Adrenal gland (tissue), 12 donors: ENCODE measurements around the gene TFF1. TPM values are rescaled to one million over a fixed set of nuclear protein-coding genes. Genes with fewer than 3 reads are reported as not detected.

Experiments used
- DNase-seq, 7 donors: peaks; one replicate each; pipeline ENCODE4 v3.0.0-alpha.2; 2019 to 2020
- H3K27ac ChIP-seq, 5 donors: fragments of 200-600 bp; sonication (generic) in 4 of 5; 1 replicate in 3 of 5; 2 replicates in 2 of 5; pipeline versions ENCODE4 v1.5.1 to v1.8.0; 2016 to 2020; ENCODE audit warnings: mild to moderate bottlenecking in 1 of 5
- H3K27me3 ChIP-seq: fragments of 200-600 bp; 2 replicates; pipeline ENCODE4 v1.8.0; 2021
- H3K36me3 ChIP-seq, 2 donors: fragments of 200-600 bp; replicated peaks in 1 of 2; 1 replicate in 1 of 2; 2 replicates in 1 of 2; pipeline versions ENCODE4 v1.5.1 to v1.8.0; 2018 to 2022
- H3K4me1 ChIP-seq, 2 donors: fragments of 200-600 bp; replicated peaks in 1 of 2; 1 replicate in 1 of 2; 2 replicates in 1 of 2; pipeline versions ENCODE4 v1.5.1 to v1.8.0; 2018 to 2021
- H3K4me3 ChIP-seq, 4 donors: fragments of 200-600 bp; sonication (generic) in 3 of 4; one replicate each; pipeline ENCODE4 v1.5.1; 2016 to 2018
- H3K9me3 ChIP-seq, 3 donors: fragments of 200-600 bp; sonication (generic) in 1 of 3; replicated peaks in 1 of 3; 1 replicate in 2 of 3; 2 replicates in 1 of 3; pipeline versions ENCODE4 v1.5.1 to v1.8.0; 2016 to 2021
- POLR2A ChIP-seq, 2 donors: fragments of 450-650 bp; IDR thresholded peaks; one replicate each; pipeline ENCODE4 v1.6.1; 2017; ENCODE audit warnings: antibody characterized with exemption in 2 of 2, mild to moderate bottlenecking in 2 of 2, moderate library complexity in 1 of 2
- WGBS, 4 donors: extraction: QIAGEN DNeasy Blood & Tissue Kit in 2 of 4; methylation state at CpG; one replicate each; pipeline versions ENCODE4 v1.1.5 to v1.1.7; 2013 to 2017; 5-methylcytosine and 5-hydroxymethylcytosine counted together
- intact Hi-C, 2 donors: fragments of 100-400 bp; cut with DNase I; formaldehyde crosslinking; loops; one replicate each; pipeline versions ENCODE4 v1.14.1 to v1.15.0; 2022 to 2023
- polyA plus RNA-seq, 3 donors: library from polyadenylated mRNA; stranded (reverse); fragments of 200-250 nt in 2 of 3; fragments of 350-450 nt in 1 of 3; fragmentation: Illumina TruSeq in 1 of 3; extraction: RNeasy Lipid Tissue Mini Kit (QIAGEN cat#74804) in 1 of 3; gene quantifications; one replicate each; pipeline ENCODE4 v1.2.3, GENCODE V29; 2013 to 2014
- total RNA-seq, 9 donors: library from RNA; depleted of rRNA in 4 of 9; stranded (reverse); fragments of >200 nt in 4 of 9; fragments of 120-200 nt in 1 of 9; fragmentation: NEBNext Ultra II Directional in 1 of 9; extraction: Animal tissue kit (Norgen Biotek cat#: 25700) in 1 of 9; gene quantifications; one replicate each; pipeline versions ENCODE4 v1.1.0 to v1.2.4, GENCODE V29; 2013 to 2023
- TF ChIP-seq, protein P1 (sequence below), 6 experiments: fragments of 450-650 bp in 4 of 6; fragments of 200-600 bp in 2 of 6; sonication (generic) in 1 of 6; IDR thresholded peaks; 1 replicate in 5 of 6; 2 replicates in 1 of 6; pipeline versions ENCODE4 v1.5.1 to v1.8.0; 2016 to 2021; ENCODE audit warnings: antibody characterized with exemption in 6 of 6, mild to moderate bottlenecking in 2 of 6, moderate library complexity in 1 of 6
- donor health status: healthy with polysubstance abuse.
- donor health status: Bipolar disorder and iron deficiency.
- donor health status: DM: yes; HTN: yes; CAD: no.
- donor health status: DM: no; HTN: no; CAD: no.
- donor health status: DM: no; HTN: no; CAD: no.
- donor health status: DM: yes; HTN: yes; CAD: no.

The TFF1 gene
- total and polyA plus RNA-seq, 12 donors = 0.39 to 1.5 (median 0.72) TPM; not detected in 9

DNA sequence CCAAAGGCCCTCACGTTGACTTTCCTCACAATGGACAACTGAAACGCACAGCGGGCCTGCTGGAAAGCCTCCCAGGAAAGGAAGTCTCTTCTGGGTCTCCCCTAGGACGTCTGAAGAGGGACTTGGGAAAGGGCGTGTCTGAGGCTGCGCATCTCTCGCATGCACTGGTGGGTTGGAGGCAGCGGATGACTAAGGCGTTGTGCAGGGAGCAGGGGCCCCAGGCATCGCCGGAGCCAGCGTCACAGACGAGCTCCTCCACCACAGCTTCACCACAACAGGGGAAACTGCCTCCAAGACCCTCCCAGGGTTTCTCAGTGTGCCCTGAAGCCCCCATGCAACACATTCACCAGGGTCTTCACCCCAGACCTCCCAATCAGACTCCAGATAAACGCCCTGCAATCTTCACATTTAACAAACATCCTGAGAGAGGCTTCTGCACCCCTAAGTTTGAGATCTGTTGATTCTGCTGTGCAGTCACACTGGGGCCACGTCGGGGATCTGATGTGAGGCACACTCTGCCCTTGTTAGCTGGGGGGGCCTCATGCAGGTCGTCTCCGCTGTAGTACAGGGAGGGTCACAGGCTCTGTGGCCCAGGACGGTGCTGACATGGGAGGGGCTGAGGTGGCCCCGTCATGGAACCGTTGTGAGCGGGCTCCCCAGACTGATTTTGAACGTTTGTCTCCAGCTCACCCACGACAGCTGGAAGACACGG is 7.0 kb upstream of the TFF1 start:
- 80 to 88% (median 83%) methylated on average over 23 to 25 of the region's 25 CpGs for WGBS, 4 donors
- no peak for DNase-seq
- Histone ChIP-seq H3K4me1 (no peaks in the 10 kb centered on the region), H3K9me3 (no peaks in the 10 kb centered on the region), H3K27me3 (no peaks in the 10 kb centered on the region), H3K4me3 (no peak overlapping the region), H3K27ac (no peak overlapping the region), H3K36me3 (no peaks in the 10 kb centered on the region)
- intact Hi-C loops = no loop called here
- TF ChIP-seq POLR2A (IDR thresholded peaks at IDR 0.05) = no peak
- TF ChIP-seq, protein P1, sequence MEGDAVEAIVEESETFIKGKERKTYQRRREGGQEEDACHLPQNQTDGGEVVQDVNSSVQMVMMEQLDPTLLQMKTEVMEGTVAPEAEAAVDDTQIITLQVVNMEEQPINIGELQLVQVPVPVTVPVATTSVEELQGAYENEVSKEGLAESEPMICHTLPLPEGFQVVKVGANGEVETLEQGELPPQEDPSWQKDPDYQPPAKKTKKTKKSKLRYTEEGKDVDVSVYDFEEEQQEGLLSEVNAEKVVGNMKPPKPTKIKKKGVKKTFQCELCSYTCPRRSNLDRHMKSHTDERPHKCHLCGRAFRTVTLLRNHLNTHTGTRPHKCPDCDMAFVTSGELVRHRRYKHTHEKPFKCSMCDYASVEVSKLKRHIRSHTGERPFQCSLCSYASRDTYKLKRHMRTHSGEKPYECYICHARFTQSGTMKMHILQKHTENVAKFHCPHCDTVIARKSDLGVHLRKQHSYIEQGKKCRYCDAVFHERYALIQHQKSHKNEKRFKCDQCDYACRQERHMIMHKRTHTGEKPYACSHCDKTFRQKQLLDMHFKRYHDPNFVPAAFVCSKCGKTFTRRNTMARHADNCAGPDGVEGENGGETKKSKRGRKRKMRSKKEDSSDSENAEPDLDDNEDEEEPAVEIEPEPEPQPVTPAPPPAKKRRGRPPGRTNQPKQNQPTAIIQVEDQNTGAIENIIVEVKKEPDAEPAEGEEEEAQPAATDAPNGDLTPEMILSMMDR (IDR thresholded peaks at IDR 0.05) = no peak

DNA sequence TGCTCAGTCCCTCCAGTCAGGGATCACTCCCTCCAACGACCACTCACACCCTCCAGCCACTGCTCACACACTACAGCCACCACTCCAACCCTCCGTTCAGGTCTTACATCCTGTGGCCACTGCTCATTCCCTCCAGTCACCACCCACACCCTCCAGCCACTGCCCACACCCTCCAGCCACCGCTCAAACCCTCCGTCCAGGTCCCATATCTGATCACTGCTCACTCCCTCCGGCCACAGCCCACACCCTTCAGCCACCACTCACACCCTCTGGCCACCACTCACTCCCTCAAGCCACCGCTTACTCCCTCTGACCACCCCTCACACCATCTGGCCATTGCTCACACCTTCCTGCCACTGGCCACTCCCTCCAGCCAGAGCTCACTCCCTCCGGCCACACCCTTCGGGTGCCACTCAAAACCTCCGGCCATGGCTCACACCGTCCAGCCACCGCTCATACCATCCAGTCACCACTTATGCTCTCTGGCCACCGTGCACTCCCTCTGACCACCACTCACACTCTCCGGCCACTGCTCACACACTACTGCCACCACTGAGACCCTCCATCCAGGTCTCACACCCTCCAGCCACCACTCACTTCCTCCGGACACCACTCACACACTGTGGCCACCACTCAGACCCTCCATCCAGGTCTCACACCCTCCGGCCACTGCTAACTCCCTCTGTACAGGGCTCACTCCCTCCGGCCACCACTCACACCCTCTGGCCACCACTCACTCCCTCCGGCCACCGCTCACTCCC is 4.7 kb upstream of the TFF1 start:
- WGBS, 4 donors = 81 to 83% (median 82%) methylated on average over 18 of the region's 18 CpGs
- H3K27ac ChIP-seq = no peak overlapping the region
- H3K9me3 ChIP-seq = no peaks in the 10 kb centered on the region
- H3K36me3 ChIP-seq = no peaks in the 10 kb centered on the region
- H3K27me3 ChIP-seq = no peaks in the 10 kb centered on the region
- H3K4me3 ChIP-seq = no peak overlapping the region
- H3K4me1 ChIP-seq = no peaks in the 10 kb centered on the region
- intact Hi-C loops = no loop called here
- DNase-seq = no peak
- TF ChIP-seq, protein P1 (IDR thresholded peaks at IDR 0.05) = no peak
- no peak for TF ChIP-seq POLR2A (IDR thresholded peaks at IDR 0.05)

DNA sequence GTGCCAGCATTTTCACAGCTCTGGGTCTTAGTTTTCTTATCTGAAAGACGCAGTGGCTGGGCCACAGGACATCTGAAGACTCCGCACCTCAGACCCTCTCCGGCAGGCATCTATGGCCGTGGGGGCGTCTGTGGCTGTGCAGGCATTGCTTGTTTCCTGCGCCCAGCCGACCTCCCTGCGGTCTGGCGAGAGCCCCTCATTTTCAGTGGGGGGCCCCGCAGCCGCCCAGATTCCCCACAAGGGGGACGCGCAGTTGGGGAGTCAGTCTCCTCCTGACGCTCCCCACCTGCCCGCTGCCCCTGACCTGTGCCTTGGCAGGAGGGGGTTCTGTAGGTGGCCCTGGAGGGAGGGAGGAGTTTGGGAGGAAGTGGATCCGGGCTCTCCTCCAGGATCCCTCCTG is 3.5 kb upstream of the TFF1 start:
- Histone ChIP-seq H3K9me3 (no peaks in the 10 kb centered on the region), H3K36me3 (no peaks in the 10 kb centered on the region), H3K4me1 (no peaks in the 10 kb centered on the region), H3K27me3 (no peaks in the 10 kb centered on the region), H3K27ac (no peak overlapping the region), H3K4me3 (no peak overlapping the region)
- TF ChIP-seq, protein P1 (IDR thresholded peaks at IDR 0.05) = no peak
- TF ChIP-seq POLR2A (IDR thresholded peaks at IDR 0.05) = no peak
- 79 to 92% (median 84%) methylated on average over 11 to 16 of the region's 16 CpGs for WGBS, 4 donors
- DNase-seq = no peak
- intact Hi-C loops = no loop called here

DNA sequence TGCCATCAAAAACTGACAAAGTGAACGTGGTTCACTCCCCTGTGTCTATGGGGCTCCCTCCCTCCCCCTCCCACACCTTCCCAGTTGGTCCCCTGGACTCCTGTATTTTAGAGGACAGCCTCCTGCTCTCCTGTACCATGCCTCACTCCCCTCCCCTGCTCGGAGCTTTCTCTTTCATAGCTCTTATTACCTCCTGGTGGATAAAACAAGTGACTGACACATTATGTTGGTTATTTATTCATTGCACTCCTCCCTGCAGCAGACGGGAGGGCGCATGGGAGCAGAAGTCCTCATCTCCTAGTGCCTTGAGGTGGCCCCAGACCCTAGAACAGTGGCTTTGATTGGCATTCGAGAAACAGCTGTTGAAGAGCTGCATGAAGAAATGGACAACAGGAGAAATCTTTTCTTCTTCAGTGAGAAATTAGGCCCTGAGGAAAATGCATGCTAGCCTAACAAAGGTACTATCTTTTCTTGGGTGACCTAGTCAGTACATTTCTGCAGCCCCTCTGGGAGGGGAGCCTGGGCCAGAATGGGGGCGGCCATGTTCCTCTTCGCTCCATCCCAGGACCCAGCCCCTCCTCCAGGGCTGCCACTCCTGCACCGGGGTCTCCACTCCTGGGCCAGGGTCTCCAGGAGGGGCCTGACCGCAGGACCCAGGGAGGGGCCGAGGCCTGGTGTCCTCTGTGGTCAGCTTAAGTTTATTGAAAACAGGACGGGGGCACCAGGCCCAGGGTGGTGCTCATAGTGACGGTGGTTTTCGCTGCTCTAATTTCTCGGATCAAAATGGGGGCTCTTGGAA is 1.2 kb upstream of the TFF1 start:
- intact Hi-C loops = no loop called here
- no peak for TF ChIP-seq POLR2A (IDR thresholded peaks at IDR 0.05)
- TF ChIP-seq, protein P1 (IDR thresholded peaks at IDR 0.05) = no peak
- Histone ChIP-seq H3K4me3 (no peak overlapping the region), H3K27me3 (peaks cover 6% of the 10 kb centered on the region), H3K27ac (no peak overlapping the region), H3K9me3 (no peaks in the 10 kb centered on the region), H3K4me1 (no peaks in the 10 kb centered on the region), H3K36me3 (no peaks in the 10 kb centered on the region)
- 87 to 93% (median 90%) methylated on average over 9 to 14 of the region's 14 CpGs for WGBS, 4 donors
- no peak for DNase-seq
